Endodermal cell (in vitro differentiated cells): ENCODE results near the gene KCTD11. TPM values are rescaled to one million over a fixed set of nuclear protein-coding genes. Genes with fewer than 3 reads are reported as not detected.

ENCODE experiments used
- DNase-seq: peaks from one replicate; pipeline ENCODE4 v3.0.0-alpha.2; 2017
- H3K27ac ChIP-seq: 2 replicates; pipeline ENCODE4 v1.5.1; 2013; ENCODE audit warnings: mild to moderate bottlenecking, low read depth, low read length, moderate library complexity
- H3K27me3 ChIP-seq: 2 replicates; pipeline ENCODE4 v1.6.1; 2013; ENCODE audit warnings: mild to moderate bottlenecking, low read length, moderate library complexity; ENCODE audit not compliant: insufficient read depth, control insufficient read depth, poor library complexity, severe bottlenecking
- H3K36me3 ChIP-seq: 2 replicates; pipeline ENCODE4 v1.7.0; 2013; ENCODE audit warnings: mild to moderate bottlenecking, low read length, moderate library complexity; ENCODE audit not compliant: control insufficient read depth, insufficient read depth
- H3K4me1 ChIP-seq: one replicate; pipeline ENCODE4 v1.7.0; 2013; ENCODE audit warnings: low read length; ENCODE audit not compliant: control insufficient read depth, insufficient read depth
- H3K4me3 ChIP-seq: 2 replicates; pipeline ENCODE4 v1.5.1; 2013; ENCODE audit warnings: mild to moderate bottlenecking, low read length, moderate library complexity
- H3K9ac ChIP-seq: 2 replicates; pipeline ENCODE4 v1.6.1; 2013; ENCODE audit warnings: mild to moderate bottlenecking, low read length, moderate library complexity; ENCODE audit not compliant: poor library complexity, severe bottlenecking; ENCODE audit errors: extremely low read depth
- H3K9me3 ChIP-seq: 2 replicates; pipeline ENCODE4 v1.6.1; 2013; ENCODE audit warnings: mild to moderate bottlenecking, low read length, moderate library complexity; ENCODE audit not compliant: control insufficient read depth
- H3K27ac Mint-ChIP-seq: 2 replicates; pipeline ENCODE4 v1.8.0; 2020; ENCODE audit warnings: mixed read lengths
- H3K27me3 Mint-ChIP-seq: 2 replicates; pipeline ENCODE4 v1.8.0; 2021; ENCODE audit warnings: mild to moderate bottlenecking, mixed read lengths; ENCODE audit not compliant: insufficient read depth
- H3K36me3 Mint-ChIP-seq: 2 replicates; pipeline ENCODE4 v1.8.0; 2020; ENCODE audit warnings: low read depth, mixed read lengths
- H3K4me1 Mint-ChIP-seq: 2 replicates; pipeline ENCODE4 v1.8.0; 2020; ENCODE audit warnings: mixed read lengths
- H3K4me3 Mint-ChIP-seq: 2 replicates; pipeline ENCODE4 v1.8.0; 2020; ENCODE audit warnings: mild to moderate bottlenecking, moderate library complexity, mixed read lengths
- H3K9me3 Mint-ChIP-seq: 2 replicates; pipeline ENCODE4 v1.8.0; 2020; ENCODE audit warnings: mild to moderate bottlenecking, mixed read lengths
- WGBS, 2 experiments: methylation state at CpG; one replicate each; pipeline versions ENCODE4 v1.1.5 to v1.1.7; 2013; ENCODE audit warnings: missing lambda C conversion rate in 2 of 2, mixed read lengths in 1 of 2; ENCODE audit not compliant: insufficient coverage in 1 of 2, insufficient read length in 1 of 2; 5-methylcytosine and 5-hydroxymethylcytosine counted together
- total RNA-seq, 2 donors: library from RNA; stranded (reverse); fragmentation: NEBNext Ultra II Directional in 1 of 2; extraction: Animal tissue kit (Norgen Biotek cat#: 25700) in 1 of 2; gene quantifications; 2 replicates in 1 of 2; 3 replicates in 1 of 2; pipeline ENCODE4 v1.2.1, GENCODE V29; 2021
- TF ChIP-seq, protein P1 (sequence below): fragments of 200-600 bp; sonication (generic); conservative IDR thresholded peaks from 2 replicates; pipeline ENCODE4 v1.5.0; 2021; ENCODE audit warnings: antibody characterized with exemption, mild to moderate bottlenecking

KCTD11 gene
- total RNA-seq, 2 donors from 2014 or later = 7.1 to 8.4 TPM

DNA sequence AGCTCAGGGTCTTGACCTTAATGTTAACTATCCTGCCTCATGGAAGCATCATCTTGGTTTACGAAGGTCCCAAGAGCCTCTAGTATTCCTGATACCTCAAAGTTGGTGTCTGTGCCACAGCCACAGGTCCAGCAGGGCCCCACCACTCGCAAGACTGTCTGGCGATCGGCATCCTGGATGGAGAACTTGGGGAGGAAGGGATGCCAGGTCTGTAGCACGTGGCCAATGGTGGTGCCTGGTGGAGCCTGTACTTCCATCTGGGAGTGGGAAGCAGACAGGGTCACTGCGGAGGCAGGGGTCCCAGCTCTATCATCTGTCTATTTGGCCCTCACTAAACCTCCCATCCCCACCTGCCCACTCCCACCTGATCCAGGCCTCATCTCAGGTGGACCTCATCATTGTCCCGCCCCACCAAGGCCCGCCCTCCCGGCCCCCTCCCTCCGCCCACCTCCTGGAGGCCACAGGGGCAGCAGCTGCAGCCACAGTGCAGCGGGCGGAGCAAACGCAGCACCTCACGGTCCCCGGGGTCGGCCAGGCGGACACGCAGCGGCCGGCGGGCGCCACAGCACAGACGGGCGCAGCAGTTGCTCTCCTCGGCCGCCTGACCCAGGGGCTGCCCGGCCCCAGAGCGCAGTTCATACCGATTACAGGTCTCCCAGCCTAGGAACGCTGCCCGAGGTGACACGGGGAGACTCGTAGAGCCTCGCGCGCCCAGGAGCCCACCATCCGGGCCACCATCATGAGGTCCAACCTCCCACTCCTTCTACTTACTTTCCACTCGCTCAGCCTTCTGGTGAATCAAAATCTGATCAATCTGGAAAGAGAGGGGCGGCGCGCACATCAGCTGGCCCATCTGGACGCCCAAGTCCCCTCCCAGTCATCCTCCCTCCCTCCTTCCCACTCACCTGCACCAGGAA lies 41.0 kb downstream of the KCTD11 start:
- peak overlapping the region; percentile 85 for H3K4me3 ChIP-seq
- Mint-ChIP-seq H3K27ac (no peak overlapping the region), H3K9me3 (no peaks in the 10 kb centered on the region), H3K36me3 (peaks cover 16% of the 10 kb centered on the region), H3K4me1 (peaks cover 4% of the 10 kb centered on the region), H3K27me3 (peaks cover 12% of the 10 kb centered on the region), H3K4me3 (peak overlapping the region; percentile 59)
- no peak overlapping the region for H3K27ac ChIP-seq
- DNase-seq = peak; percentile 84
- peaks cover 3% of the 10 kb centered on the region for H3K4me1 ChIP-seq
- no peak overlapping the region for H3K9ac ChIP-seq
- TF ChIP-seq, protein P1, sequence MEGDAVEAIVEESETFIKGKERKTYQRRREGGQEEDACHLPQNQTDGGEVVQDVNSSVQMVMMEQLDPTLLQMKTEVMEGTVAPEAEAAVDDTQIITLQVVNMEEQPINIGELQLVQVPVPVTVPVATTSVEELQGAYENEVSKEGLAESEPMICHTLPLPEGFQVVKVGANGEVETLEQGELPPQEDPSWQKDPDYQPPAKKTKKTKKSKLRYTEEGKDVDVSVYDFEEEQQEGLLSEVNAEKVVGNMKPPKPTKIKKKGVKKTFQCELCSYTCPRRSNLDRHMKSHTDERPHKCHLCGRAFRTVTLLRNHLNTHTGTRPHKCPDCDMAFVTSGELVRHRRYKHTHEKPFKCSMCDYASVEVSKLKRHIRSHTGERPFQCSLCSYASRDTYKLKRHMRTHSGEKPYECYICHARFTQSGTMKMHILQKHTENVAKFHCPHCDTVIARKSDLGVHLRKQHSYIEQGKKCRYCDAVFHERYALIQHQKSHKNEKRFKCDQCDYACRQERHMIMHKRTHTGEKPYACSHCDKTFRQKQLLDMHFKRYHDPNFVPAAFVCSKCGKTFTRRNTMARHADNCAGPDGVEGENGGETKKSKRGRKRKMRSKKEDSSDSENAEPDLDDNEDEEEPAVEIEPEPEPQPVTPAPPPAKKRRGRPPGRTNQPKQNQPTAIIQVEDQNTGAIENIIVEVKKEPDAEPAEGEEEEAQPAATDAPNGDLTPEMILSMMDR = no peak
- WGBS, 2 experiments = 93 to 94% methylated on average over 27 to 39 of the region's 42 CpGs
- H3K36me3 ChIP-seq = peaks cover 27% of the 10 kb centered on the region
- H3K27me3 ChIP-seq = no peaks in the 10 kb centered on the region
- no peaks in the 10 kb centered on the region for H3K9me3 ChIP-seq

DNA sequence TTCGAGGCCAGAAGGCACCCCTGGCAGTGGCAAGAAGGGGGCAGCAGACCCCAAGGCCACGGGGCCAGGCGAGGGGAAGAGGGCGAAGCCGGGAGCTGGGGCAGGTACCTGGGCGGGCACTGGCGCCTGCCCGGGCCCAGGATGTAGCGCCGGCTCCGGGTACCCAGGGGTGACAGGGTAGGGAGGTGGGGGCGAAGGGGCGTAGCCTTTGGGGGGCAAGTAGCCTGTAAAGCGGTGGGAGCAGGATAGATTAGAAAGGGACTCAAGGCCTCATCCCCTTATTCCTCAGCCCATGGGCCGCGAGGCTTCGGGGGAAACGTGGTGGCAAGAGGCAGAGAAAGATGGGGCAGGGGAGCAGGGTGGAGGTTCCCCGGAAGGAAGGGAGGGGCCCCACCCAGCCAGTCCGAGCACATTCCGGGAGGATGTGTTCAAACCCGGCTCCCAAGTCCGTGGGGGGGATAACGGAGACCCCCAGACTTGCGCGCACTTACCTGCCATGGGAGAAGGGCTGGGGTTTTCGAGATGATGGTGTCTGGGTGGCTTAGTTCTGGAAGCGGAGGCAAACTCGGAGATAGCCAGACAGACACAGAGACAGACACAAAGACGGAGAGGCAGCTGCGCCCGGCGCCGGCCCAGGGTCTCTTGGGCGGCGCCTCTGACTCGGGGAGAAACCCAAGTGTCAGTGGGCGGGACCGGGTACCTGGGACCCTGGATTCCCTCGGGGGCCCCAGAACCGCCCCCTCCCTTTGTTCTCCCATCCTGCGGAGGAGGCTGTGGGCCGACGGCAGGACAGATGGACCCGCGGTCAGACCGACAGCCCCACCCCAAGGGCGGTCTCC lies 41.9 kb downstream of the KCTD11 start:
- Mint-ChIP-seq H3K4me1 (peaks cover 4% of the 10 kb centered on the region), H3K27me3 (peaks cover 12% of the 10 kb centered on the region), H3K4me3 (peak overlapping the region; percentile 59), H3K9me3 (no peaks in the 10 kb centered on the region), H3K36me3 (peaks cover 14% of the 10 kb centered on the region), H3K27ac (peak overlapping the region; percentile 61)
- WGBS, 2 experiments = 19 to 21% methylated on average over 20 to 48 of the region's 48 CpGs
- Histone ChIP-seq H3K9me3 (no peaks in the 10 kb centered on the region), H3K27ac (peak overlapping the region; percentile 79), H3K9ac (peak overlapping the region; percentile 50), H3K4me1 (peaks cover 3% of the 10 kb centered on the region), H3K36me3 (peaks cover 27% of the 10 kb centered on the region), H3K4me3 (peak overlapping the region; percentile 85), H3K27me3 (no peaks in the 10 kb centered on the region)
- TF ChIP-seq, protein P1 = peak; percentile 63
- peak; percentile 90 for DNase-seq

DNA sequence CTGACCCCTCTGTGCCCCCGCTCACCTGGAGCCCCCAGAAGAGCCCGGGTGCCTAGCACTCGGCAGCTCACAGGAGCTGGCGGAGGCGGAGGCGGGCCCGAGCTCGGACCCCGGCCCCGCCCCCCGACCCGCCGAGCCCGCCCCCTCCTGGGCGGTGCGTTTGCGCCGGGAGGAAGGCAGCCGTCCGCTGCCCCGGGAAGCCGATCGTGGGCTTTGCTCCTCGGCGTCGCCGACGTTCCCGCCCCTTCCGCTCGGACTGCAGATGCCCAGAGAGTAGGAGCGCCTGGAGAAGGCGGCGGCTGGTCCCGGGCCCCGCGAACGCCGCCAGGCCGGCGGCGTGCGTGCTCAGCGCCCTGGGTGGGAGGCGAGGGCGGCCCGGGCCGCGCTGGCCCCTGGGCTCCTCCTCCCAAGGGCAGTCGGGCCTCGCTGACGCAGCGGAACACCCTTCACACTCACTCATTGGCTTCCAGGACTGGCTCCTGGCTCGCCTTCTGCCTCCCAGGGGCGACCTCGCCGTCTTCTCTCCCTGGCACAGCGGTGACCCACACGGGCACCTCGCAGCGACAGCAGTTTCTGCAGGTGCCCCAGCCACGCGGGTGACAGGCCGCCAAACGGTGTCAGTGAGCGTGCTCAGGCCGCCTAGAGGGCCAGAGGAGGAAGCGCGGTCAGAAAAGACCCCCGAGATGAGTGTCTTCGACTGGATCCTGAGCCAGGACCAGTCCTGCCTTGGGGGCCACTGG lies 42.7 kb downstream of the KCTD11 start, which contains the start of gene PLSCR3:
Gene PLSCR3 (minus strand): TSS at position 74 of the 740 bp plus-strand sequence. CDS start 415 bp downstream, outside the sequence.
- H3K9me3 Mint-ChIP-seq = no peaks in the 10 kb centered on the region
- TF ChIP-seq, protein P1 = peak; percentile 78
- H3K27me3 Mint-ChIP-seq = peaks cover 12% of the 10 kb centered on the region
- Histone ChIP-seq H3K4me3 (peak within 1 kb of the TSS; percentile 85), H3K9ac (peak within 1 kb of the TSS; percentile 50), H3K27ac (peak within 1 kb of the TSS; percentile 79), H3K36me3 (peaks cover 21% of the 10 kb centered on the region), H3K27me3 (no peaks in the 10 kb centered on the region), H3K4me1 (peaks cover 3% of the 10 kb centered on the region), H3K9me3 (no peaks in the 10 kb centered on the region)
- H3K36me3 Mint-ChIP-seq = peaks cover 6% of the 10 kb centered on the region
- WGBS, 2 experiments = 0 to 1% methylated on average over 34 to 71 of the region's 71 CpGs
- peak; percentile 97 for DNase-seq
- peak within 1 kb of the TSS; percentile 61 for H3K27ac Mint-ChIP-seq
- H3K4me3 Mint-ChIP-seq = peak within 1 kb of the TSS; percentile 59
- H3K4me1 Mint-ChIP-seq = peaks cover 4% of the 10 kb centered on the region
